ENCODE results near the gene TCF12. TPM values are rescaled to one million over a fixed set of nuclear protein-coding genes. Genes with fewer than 3 reads are reported as not detected.

Gene TCF12
- total RNA-seq, 1 donor from 2014 or later, result 123 TPM

DNA sequence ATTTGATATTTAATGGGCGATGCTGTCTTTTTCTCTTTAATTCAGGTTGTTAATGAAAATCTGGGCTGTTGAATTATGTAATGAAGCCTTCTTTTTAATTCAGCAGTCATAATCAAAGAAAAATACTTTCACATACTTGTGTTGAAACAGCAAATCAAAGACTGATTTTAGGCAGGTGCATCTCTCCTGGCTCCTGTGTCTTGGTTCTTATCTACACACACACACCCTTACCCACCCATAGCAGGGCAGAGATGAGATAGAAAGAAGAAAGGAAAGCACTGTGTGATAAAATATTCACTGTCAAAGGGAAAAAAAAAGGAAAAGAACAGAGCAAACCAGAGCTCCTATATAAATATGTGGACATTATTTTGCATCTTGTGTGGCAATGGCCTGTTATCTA is 327.3 kb downstream of the TCF12 start:
- Mint-ChIP-seq H3K27ac (ENCODE audit: unreplicated experiment) (peak overlapping the region; percentile 52), H3K27me3 (ENCODE audit: unreplicated experiment) (no peaks in the 10 kb centered on the region), H3K9me3 (ENCODE audit: unreplicated experiment) (no peaks in the 10 kb centered on the region)

GRCh38 chr15:57248074-57248473 is 329.6 kb downstream of the TCF12 start:
- no peaks in the 10 kb centered on the region for H3K4me1 Mint-ChIP-seq (ENCODE audit: unreplicated experiment)
- no peak for DNase-seq (ENCODE audit: low spot score)
- H3K27me3 Mint-ChIP-seq (ENCODE audit: unreplicated experiment), result no peaks in the 10 kb centered on the region
- peaks cover 25% of the 10 kb centered on the region for H3K36me3 Mint-ChIP-seq (ENCODE audit: low read depth, unreplicated experiment)
- TF ChIP-seq, protein P1, sequence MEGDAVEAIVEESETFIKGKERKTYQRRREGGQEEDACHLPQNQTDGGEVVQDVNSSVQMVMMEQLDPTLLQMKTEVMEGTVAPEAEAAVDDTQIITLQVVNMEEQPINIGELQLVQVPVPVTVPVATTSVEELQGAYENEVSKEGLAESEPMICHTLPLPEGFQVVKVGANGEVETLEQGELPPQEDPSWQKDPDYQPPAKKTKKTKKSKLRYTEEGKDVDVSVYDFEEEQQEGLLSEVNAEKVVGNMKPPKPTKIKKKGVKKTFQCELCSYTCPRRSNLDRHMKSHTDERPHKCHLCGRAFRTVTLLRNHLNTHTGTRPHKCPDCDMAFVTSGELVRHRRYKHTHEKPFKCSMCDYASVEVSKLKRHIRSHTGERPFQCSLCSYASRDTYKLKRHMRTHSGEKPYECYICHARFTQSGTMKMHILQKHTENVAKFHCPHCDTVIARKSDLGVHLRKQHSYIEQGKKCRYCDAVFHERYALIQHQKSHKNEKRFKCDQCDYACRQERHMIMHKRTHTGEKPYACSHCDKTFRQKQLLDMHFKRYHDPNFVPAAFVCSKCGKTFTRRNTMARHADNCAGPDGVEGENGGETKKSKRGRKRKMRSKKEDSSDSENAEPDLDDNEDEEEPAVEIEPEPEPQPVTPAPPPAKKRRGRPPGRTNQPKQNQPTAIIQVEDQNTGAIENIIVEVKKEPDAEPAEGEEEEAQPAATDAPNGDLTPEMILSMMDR (IDR thresholded peaks at IDR 0.05; ENCODE audit: unreplicated experiment), result no peak
- no peak overlapping the region for H3K27ac Mint-ChIP-seq (ENCODE audit: unreplicated experiment)
- H3K9me3 Mint-ChIP-seq (ENCODE audit: unreplicated experiment), result no peaks in the 10 kb centered on the region
- H3K4me3 Mint-ChIP-seq (ENCODE audit: unreplicated experiment), result no peak overlapping the region

More for the DNA sequence above, 327.3 kb downstream of the TCF12 start:
- H3K36me3 Mint-ChIP-seq (ENCODE audit: low read depth, unreplicated experiment), result peaks cover 25% of the 10 kb centered on the region
- no peak for DNase-seq (ENCODE audit: low spot score)
- TF ChIP-seq, protein P1 (IDR thresholded peaks at IDR 0.05; ENCODE audit: unreplicated experiment), result no peak
- H3K4me3 Mint-ChIP-seq (ENCODE audit: unreplicated experiment), result no peak overlapping the region
- no peaks in the 10 kb centered on the region for H3K4me1 Mint-ChIP-seq (ENCODE audit: unreplicated experiment)

DNA sequence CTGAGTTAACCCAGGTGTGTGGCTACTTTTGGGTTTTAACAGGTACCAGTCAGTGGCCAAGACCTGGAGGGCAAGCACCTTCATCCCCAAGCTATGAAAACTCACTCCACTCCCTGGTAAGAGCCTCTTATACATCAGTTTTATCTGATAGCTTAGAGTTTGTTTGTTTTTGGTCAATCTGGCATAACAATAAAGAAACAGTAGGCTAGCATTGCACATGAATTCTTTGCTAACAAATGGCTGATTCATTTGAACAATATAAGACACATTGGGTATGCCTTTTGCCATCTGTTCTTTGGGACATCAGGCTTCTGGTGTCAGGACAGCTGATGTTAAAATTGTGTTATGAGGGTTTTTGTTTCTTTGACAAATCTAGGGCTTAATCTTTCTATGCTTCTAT is 332.9 kb downstream of the TCF12 start:
- no peak for DNase-seq (ENCODE audit: low spot score)
- Mint-ChIP-seq H3K4me3 (ENCODE audit: unreplicated experiment) (no peak overlapping the region), H3K27me3 (ENCODE audit: unreplicated experiment) (no peaks in the 10 kb centered on the region), H3K36me3 (ENCODE audit: low read depth, unreplicated experiment) (peaks cover 15% of the 10 kb centered on the region), H3K4me1 (ENCODE audit: unreplicated experiment) (no peaks in the 10 kb centered on the region), H3K27ac (ENCODE audit: unreplicated experiment) (no peak overlapping the region), H3K9me3 (ENCODE audit: unreplicated experiment) (no peaks in the 10 kb centered on the region)
- TF ChIP-seq, protein P1 (IDR thresholded peaks at IDR 0.05; ENCODE audit: unreplicated experiment), result no peak

GRCh38 chr15:57251941-57252340 is 333.5 kb downstream of the TCF12 start:
- Mint-ChIP-seq H3K4me3 (ENCODE audit: unreplicated experiment) (no peak overlapping the region), H3K36me3 (ENCODE audit: low read depth, unreplicated experiment) (peaks cover 8% of the 10 kb centered on the region), H3K9me3 (ENCODE audit: unreplicated experiment) (no peaks in the 10 kb centered on the region), H3K27ac (ENCODE audit: unreplicated experiment) (no peak overlapping the region), H3K27me3 (ENCODE audit: unreplicated experiment) (no peaks in the 10 kb centered on the region), H3K4me1 (ENCODE audit: unreplicated experiment) (no peaks in the 10 kb centered on the region)
- no peak for DNase-seq (ENCODE audit: low spot score)
- TF ChIP-seq, protein P1 (IDR thresholded peaks at IDR 0.05; ENCODE audit: unreplicated experiment), result no peak

GRCh38 chr15:57253082-57253481 is 334.6 kb downstream of the TCF12 start:
- Mint-ChIP-seq H3K27ac (ENCODE audit: unreplicated experiment) (no peak overlapping the region), H3K27me3 (ENCODE audit: unreplicated experiment) (no peaks in the 10 kb centered on the region), H3K9me3 (ENCODE audit: unreplicated experiment) (no peaks in the 10 kb centered on the region), H3K36me3 (ENCODE audit: low read depth, unreplicated experiment) (no peaks in the 10 kb centered on the region), H3K4me1 (ENCODE audit: unreplicated experiment) (no peaks in the 10 kb centered on the region), H3K4me3 (ENCODE audit: unreplicated experiment) (no peak overlapping the region)
- DNase-seq (ENCODE audit: low spot score), result no peak
- TF ChIP-seq, protein P1 (IDR thresholded peaks at IDR 0.05; ENCODE audit: unreplicated experiment), result no peak
